Stimulated activated naive CD8-positive, alpha-beta T cell treated with anti-CD3 and anti-CD28 coated beads, Interleukin-15, amount 100 ng/mL, for 72 hours (primary cell): ENCODE data around the gene PDF.

Experiments used
- ATAC-seq: fragments of 150-1000 bp; cut with Tn5 transposase; 2 replicates; pipeline ENCODE4 v1.10.0; 2021; ENCODE audit warnings: mild to moderate bottlenecking, moderate library complexity
- DNase-seq, 2 donors: peaks; one replicate each; pipeline ENCODE4 v3.0.0; 2021 to 2022
- H3K27ac Mint-ChIP-seq, 2 donors: one replicate each; pipeline ENCODE4 v1.8.0; 2022; ENCODE audit warnings: mild to moderate bottlenecking in 2 of 2, mixed read lengths in 2 of 2, moderate library complexity in 2 of 2
- H3K27me3 Mint-ChIP-seq: one replicate; pipeline ENCODE4 v1.8.0; 2022; ENCODE audit warnings: mixed read lengths
- H3K4me1 Mint-ChIP-seq: one replicate; pipeline ENCODE4 v1.8.0; 2022; ENCODE audit warnings: mild to moderate bottlenecking, mixed read lengths
- H3K4me3 Mint-ChIP-seq, 2 donors: one replicate each; pipeline ENCODE4 v1.8.0; 2022; ENCODE audit warnings: mild to moderate bottlenecking in 2 of 2, mixed read lengths in 2 of 2, moderate library complexity in 1 of 2
- H3K9me3 Mint-ChIP-seq, 2 donors: one replicate each; pipeline ENCODE4 v1.8.0; 2022; ENCODE audit warnings: mixed read lengths in 2 of 2

PDF gene

DNA sequence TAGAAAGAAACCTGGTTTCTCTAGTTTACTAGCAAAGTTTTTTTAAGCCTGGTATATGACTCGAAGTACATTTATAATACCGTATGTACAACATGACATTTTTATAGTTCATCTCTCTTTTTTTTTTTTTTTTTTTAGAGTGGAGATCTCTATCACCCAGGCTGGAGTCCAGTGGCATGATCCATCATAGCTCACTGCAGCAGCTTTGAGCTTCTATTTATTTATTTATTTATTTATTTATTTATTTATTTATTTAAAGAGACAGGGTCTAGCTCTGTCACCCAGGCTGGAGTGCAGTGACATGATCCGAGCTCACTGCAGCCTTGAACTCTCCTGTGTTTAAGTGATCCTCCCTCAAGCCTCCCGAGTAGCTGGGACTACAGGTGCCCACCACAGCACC, 45.1 kb downstream of the PDF start:
- ATAC-seq = no peak
- no peak overlapping the region for H3K27ac Mint-ChIP-seq

DNA sequence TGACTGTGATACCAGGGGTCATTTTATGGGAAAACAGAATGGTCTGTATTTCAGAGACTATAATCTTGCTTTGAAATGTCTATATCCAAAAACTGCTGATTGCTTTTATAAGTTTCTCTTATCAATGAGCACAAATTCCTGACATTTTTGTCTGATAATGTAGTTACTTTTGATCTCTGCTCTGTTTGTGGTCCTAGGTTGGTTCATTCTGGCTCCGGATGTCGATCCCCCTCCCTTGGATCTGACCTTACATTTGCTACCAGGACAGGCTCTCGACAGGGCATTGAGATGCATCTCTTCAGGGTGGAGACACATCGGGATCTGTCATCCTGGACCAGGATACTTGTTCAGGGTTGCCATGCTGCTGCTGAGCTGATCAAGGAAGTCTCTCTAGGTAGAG, 46.5 kb downstream of the PDF start:
- Mint-ChIP-seq H3K9me3 (no peaks in the 10 kb centered on the region), H3K4me3 (no peak overlapping the region), H3K27me3 (no peaks in the 10 kb centered on the region), H3K27ac (no peak overlapping the region), H3K4me1 (no peaks in the 10 kb centered on the region)
- DNase-seq (no peak), ATAC-seq (no peak)

More for the DNA sequence above, 45.1 kb downstream of the PDF start:
- Mint-ChIP-seq H3K4me3 (no peak overlapping the region), H3K4me1 (no peaks in the 10 kb centered on the region), H3K9me3 (no peaks in the 10 kb centered on the region), H3K27me3 (no peaks in the 10 kb centered on the region)
- no peak for DNase-seq

DNA sequence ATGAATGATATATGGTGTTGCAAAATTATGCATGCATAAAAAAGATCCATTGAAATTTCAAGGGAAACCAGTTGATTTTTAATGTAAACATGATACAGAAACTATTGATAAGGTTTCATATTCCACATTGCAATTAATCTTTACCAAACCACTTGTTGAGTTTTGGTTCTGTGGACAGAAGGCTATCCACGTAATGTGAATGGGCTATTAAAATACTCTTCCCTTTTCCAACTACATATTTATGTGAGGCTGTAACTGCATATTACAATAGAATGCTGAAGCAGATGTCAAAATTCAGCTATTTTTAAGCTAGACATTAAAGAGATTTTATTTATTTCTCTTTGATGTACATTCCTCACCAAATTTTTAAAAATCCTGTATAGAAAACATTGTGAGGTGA, 53.0 kb downstream of the PDF start:
- Mint-ChIP-seq H3K27ac (no peak overlapping the region), H3K4me3 (no peak overlapping the region), H3K9me3 (no peaks in the 10 kb centered on the region), H3K27me3 (no peaks in the 10 kb centered on the region), H3K4me1 (no peaks in the 10 kb centered on the region)
- DNase-seq (no peak), ATAC-seq (no peak)
